GM19351 (cell line): ENCODE measurements around the gene KRT32.

Experiments
- ATAC-seq: cut with Tn5 transposase; IDR thresholded peaks from one replicate; pipeline ENCODE4 v1.9.1; 2021; ENCODE audit warnings: mild to moderate bottlenecking, moderate library complexity; ENCODE audit not compliant: unreplicated experiment

Gene KRT32

GRCh38 chr17:41494524-41494923 is 27.3 kb upstream of the KRT32 start:
- ATAC-seq, result no peak

- no peak for ATAC-seq
These were observed 25.6 kb upstream of the KRT32 start for GRCh38 chr17:41492771-41493170.

DNA sequence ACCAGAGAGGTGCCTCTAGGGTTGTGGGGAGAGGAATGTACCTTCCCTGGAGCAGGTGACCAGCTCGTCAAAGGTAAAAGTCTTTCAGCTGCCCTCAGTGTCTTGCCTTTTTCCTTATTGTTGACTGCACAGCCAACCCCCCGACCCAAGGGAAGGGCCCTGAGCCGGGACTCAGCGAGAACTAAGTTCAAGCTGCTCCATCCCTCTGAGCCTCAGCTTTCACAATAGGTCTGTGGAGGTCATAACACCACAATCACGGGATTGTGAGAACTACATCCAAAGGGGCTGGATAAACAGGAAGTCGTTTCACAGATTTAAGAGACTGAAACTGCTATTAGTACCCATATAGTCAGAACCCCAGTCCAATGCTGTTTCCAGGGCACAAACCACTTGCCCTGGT is 25.2 kb upstream of the KRT32 start:
- no peak for ATAC-seq

DNA sequence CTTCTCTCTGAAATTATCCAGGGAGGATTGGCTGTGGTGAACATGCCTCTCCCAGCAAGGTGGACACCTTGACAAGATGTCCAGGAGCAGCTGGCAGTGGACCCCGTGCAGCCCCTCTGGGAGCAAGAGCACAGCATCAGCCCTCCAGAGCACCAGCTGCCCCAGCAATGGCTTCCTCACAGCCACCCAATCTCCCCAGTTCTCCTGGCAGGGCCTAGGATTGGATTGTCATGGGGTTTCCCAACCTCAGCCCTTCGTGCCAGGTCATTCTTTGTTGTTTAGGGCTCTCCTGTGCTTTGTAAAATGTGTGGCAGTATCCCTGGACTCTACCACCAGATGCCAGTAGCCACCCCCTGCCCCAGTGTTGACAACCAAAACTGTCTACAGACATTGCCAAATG is 24.3 kb upstream of the KRT32 start:
- ATAC-seq, result no peak

DNA sequence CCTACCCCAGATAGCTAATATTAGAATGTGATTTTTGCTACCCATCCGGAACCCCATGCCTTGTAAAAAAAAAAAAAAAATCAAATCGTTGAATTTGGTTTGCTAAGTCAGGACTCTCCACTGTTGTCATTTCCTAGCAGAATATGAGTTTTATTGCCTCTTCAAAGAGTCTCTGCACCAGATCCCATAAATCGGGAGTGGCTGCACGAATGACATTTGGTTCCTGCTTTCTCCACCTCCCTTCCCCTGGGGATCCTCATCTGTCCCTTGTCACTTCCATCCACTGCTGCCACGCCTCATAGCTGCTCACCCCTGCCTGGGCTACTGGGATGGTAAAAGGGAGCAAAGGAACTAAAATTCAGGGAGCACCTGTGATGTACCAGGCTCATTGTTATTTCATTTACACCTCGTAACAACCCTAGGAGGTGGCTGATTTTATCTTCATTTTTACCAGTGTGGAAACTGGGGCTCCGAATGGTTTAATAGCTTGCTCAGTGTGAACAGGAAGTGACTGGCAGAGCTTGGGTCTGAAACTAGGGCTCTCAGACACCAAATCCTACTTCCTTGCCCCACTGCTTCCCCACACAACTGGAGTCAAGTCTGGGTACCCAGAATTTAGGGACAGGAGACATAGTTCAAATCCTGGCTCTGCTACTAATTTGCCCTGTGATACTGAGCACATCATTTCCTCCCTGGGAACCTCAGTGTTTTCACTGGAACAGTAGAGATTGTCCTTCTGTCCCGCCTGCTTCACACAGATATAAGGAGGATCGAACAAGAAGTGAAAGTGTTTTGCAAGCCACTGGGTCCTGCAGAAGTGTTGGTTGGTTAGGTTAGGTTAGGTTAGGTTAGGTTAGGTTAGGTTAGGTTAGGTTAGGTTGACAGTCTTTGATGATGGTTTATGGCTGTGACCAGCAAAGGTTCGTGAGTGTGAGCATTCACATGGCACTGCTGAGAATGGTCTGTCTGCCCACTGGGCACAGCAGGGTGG is 23.1 kb upstream of the KRT32 start:
- no peak for ATAC-seq

- ATAC-seq, result no peak
These were observed 22.3 kb upstream of the KRT32 start, which contains the start of gene KRT36 for GRCh38 chr17:41489531-41489930. Gene KRT36 (minus strand): TSS chr17:41489910. CDS start chr17:41489864, 46 bp downstream.

DNA sequence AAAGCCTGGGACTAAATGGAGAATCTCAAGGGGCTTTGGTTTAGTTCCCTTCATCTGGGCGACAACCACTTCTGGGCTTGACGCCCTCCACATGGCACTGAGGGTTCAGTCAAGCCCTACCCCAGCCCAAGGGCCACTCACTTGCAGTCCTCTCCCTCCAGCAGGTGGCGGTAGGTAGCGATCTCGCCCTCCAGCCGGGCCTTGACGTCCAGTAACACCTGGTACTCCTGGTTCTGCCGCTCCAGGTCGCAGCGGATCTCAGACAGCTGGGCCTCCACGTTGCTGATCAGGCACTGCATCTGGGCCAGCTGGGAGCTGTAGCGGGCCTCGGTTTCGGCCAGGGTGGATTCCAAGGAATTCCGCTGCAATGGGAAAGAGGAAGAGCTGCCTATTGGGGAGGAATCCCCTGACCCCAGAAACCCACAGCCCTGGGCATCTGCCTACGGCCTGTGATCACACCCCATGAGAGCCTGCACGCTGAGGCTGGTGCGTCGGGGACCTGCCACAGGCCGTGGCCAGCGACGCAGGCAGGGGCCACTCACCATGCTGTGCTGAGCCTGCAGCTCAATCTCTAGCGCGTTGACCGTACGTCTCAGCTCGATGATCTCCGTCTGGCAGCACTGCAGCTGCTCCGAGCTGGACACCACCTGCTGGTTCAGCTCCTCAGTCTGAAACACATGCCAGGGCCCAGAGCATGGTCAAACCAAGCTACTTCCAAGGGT is 19.8 kb upstream of the KRT32 start:
- ATAC-seq, result no peak

- ATAC-seq, result no peak
These were observed 19.1 kb upstream of the KRT32 start for GRCh38 chr17:41486316-41486715.

DNA sequence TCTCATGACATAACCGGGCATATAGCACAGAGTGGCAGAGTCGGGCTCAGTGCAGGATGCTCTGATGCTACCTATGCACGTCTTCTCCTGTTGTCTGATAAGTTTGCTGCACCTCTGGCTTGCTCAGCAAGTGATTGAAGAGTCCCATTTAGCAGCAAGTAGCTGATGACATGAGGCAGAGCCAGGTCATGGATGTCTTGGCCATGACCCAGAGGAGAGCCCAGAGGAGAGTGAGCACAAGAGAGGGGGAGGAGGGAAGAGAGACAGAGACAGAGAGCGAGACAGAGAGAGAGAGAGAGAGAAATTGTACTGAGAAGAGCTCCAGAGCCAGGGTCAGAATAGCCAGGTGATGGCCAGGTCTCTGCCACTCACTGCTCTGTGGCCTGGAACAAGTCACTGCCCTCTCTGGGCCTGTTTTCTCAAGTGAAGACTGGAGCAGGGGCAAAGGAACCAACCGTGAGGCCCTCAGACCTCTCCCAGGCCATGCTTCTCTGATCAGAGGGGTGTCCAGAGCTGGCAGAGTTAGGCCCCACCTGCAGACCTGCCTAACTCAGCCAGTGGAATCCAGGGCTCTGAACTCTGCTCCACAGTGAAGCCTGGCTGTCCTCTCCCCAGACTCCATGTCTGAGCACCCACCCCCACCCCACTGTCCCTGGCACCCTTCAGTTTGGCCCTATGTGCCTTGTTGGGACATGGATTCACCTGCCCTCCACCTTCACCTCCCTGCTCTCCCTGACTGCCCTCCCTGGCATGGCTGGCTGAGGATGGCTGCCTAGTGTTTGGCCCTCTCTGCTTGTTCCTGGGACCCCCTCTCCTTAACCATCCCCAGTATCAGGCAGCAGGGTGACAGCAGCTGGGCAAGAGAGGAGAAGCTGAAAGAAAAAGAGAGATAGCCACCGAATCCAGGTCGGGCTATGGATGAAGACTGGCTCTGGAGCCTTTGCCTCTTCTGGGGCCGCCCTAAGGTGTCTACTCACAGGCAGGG is 18.0 kb upstream of the KRT32 start:
- ATAC-seq, result no peak

DNA sequence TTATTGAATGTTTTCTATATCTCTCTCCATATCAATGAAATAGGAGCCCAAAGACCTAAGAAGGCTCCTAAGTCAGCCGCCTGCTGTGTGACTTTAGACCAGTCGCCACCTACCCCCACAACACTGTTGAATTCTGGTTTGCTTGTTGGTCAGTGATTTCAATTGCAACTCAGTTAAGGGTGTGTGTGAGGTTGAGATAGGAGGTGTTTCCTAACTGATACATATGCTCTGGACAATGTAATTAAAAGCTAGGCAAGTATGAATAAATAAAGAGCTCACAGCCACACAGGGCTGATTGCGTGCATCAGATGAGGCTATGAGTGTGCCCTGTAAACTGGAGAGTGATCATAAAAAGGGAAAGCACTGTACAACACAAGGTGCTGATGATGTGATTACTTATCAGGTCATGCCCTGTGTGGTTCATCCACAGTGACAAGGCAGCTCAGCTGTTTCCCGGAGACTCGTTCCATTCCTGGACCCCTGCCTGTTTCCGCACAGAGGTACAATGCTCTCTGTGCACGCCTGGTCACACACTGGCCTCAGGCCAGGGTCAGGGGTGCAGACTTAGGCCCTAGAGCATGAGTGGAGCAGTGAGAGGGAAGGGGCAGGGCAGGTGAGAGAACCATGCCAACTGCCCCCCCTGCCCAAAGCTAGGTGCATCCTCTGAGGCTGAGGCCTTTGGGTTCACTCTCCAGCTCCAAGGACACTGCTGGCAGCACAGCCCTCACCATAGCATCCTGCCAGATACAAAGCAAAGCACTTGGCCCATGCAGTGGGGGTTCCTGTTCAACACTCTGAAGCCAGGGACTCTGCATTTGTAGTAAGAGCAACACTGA is 17.0 kb upstream of the KRT32 start:
- ATAC-seq, result no peak

GRCh38 chr17:41483531-41483930 is 16.3 kb upstream of the KRT32 start:
- ATAC-seq, result no peak

- no peak for ATAC-seq
These were observed 13.8 kb upstream of the KRT32 start, which contains the start of gene KRT35 for GRCh38 chr17:41481036-41481435. Gene KRT35 (minus strand): TSS chr17:41481151. CDS start chr17:41481097, 54 bp downstream.

GRCh38 chr17:41480581-41480980 is 13.4 kb upstream of the KRT32 start:
- ATAC-seq, result no peak

DNA sequence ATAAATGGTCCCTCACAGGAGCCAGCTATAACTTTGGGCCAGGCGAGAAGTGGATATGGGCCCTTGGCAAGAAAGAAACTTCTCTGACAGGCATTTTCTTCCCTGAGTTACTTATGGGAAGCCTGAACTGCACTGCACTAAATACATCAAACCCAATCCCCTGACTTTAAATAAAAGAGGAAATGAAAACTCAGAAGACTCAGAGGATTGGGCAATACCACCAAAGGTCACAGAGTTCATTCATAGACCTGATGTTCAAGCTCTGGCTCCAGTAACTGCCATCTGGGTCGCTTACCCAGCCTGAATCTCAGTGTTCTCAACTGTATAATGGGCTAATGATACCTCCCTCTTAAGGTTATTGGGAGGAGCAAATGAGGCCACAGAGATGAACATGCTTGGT is 12.9 kb upstream of the KRT32 start:
- ATAC-seq, result no peak

DNA sequence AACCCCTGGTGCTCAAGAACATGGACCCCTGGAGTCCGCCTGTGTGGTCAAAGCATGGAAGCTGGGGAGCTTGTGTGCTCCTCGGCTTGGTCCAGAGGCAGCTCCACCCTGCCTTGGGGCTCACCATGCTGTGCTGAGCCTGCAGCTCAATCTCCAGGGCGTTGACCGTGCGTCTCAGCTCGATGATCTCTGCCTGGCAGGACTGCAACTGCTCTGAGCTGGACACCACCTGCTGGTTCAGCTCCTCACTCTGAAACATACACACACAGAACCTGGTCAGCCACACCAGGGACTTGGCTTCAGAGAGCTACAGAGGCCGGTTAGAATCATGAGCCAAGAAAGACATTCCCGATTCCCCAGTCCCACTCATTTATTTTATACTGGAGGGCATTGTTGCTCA is 11.1 kb upstream of the KRT32 start:
- no peak for ATAC-seq

- no peak for ATAC-seq
These were observed 10.0 kb upstream of the KRT32 start for GRCh38 chr17:41476866-41477815.

GRCh38 chr17:41475421-41475820 is 8.2 kb upstream of the KRT32 start:
- ATAC-seq, result no peak

DNA sequence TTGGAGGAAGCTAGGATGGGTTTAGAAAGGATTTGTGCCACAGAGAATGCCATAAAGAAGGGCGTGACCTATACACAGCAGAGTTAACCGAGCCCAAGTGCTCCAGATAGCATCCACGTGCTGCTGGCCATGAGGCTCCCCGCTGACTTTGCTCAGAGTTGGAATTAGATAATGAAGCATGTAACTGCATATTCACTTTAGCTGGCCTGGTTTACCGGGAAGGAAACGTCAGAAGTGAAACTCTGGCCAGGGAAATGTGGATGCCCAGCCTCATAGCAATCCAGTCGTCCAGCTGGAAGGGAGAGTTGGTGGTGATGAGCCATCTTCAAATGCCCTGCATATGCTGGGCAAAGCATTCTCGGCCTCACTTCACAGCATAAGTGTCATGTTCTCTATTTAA is 7.7 kb upstream of the KRT32 start:
- no peak for ATAC-seq

DNA sequence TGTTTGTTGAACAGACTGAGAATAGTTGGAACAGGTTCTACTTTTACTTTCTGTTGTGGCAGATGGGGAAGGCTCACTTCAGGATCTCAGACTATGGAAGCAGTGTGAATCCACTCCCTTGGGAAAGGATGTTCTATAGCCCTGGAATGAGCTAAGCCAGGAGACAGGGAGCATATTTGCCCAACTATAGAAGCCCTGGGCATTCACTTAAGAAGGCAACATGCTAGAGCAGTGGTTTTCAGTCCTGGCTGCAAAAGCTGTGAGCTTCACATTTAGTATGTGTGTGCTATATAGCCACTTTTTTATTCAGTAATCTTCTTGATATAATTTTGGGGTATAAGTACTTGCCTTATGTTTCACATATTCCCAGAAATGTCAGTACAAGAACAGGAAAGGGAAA is 1.2 kb upstream of the KRT32 start:
- ATAC-seq, result no peak
